G401.6 (cell line): ENCODE measurements around the gene ZSCAN16.
"Not testable (repeated sequence)": the region's sequence is repeated elsewhere in the genome, so short reads cannot be mapped to it uniquely, and the experiment has no call there.

Source experiments
- FAIRE-seq: peaks from 2 replicates; lab custom pipeline; 2012; peaks lifted over from hg19 to GRCh38; lab: Jason Lieb, UNC

Gene ZSCAN16

DNA sequence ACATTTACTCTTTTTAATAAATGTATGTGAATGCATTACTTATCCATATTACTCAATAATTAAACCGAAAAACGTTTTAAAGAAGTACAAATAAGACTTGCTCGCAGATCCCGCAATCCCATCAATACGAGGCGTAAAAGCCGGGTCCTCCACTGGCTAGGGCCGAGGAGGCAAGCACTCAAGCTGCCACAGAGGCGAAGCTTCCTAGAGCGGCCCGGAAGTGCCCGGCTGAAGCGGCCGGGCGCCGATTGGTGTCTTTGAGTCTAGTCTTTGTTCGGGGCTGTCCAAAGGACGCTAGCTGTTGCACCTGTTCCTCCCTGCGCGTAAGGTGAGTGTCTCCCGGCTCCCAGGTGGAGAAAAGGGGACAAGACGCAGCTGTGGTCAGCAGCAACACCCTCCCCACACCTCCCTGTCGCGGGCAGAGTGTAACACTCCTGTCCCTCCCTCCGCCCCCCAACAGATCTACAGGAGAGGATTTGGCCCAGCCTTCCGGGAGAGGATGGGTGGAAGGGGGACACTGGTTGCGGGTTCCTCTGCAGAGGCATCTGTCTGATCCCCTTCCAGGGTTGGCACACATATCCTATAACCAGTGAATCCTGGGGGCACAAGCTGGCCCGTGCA lies at the start of gene ZSCAN16:
TSS of gene ZSCAN16 (plus strand) at position 260 of the 621 bp plus-strand sequence. CDS start 835 bp downstream, outside the sequence.
- FAIRE-seq, result no peak

DNA sequence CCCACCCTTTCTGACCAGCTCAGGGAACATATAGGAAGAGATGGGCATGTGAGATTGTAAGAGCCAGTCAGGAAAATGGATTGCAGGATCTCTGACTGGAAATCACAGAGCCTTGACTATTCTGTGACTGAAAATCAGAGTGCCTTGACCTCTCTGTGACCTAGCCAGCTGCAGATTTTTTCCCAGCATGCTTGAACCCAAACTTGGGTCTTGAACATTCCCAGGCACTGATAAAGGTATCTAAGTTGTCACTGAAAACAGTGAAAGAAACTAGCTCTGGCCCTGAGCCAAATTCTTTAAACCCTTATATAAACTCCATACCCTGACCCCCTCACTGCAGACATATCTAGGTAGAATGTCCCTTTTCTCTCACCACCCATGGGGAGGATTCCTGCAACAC lies 46.4 kb upstream of the ZSCAN16 start:
- no peak for FAIRE-seq

DNA sequence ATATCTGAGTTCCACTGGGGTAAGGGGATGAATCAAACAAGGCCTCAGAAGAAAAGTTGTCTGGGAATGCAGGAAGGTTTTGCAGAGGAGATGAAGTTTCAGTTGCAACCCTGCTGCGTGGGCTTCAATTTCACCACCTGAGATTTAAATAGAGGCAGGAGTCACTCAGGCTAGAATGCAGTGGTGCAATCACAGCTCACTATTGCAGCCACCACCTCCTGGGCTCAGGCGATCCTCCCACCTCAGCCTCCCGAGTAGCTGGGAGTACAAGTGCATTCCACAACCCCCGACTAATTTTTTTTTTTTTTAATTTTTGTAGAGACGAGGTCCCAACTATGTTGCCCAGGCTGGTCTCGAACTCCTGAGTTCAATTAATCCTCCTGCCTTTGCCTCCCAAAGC lies 45.6 kb upstream of the ZSCAN16 start:
- FAIRE-seq, result no peak

DNA sequence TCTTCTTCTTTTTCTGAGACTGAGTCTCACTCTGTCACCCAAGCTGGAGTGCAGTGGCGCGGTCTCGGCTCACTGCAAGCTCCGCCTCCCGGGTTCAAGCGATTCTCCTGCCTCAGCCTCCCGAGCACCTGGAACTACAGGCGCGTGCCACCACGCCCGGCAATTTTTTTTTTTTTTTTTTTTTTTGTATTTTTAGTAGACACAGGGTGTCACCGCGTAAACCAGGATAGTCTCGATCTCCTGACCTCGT lies 44.1 kb upstream of the ZSCAN16 start, which contains the start of gene ZNF165:
TSS of gene ZNF165 (plus strand) at position 188 of the 250 bp plus-strand sequence. CDS start 4,913 bp downstream, outside the sequence.
- FAIRE-seq, result not testable (repeated sequence)

DNA sequence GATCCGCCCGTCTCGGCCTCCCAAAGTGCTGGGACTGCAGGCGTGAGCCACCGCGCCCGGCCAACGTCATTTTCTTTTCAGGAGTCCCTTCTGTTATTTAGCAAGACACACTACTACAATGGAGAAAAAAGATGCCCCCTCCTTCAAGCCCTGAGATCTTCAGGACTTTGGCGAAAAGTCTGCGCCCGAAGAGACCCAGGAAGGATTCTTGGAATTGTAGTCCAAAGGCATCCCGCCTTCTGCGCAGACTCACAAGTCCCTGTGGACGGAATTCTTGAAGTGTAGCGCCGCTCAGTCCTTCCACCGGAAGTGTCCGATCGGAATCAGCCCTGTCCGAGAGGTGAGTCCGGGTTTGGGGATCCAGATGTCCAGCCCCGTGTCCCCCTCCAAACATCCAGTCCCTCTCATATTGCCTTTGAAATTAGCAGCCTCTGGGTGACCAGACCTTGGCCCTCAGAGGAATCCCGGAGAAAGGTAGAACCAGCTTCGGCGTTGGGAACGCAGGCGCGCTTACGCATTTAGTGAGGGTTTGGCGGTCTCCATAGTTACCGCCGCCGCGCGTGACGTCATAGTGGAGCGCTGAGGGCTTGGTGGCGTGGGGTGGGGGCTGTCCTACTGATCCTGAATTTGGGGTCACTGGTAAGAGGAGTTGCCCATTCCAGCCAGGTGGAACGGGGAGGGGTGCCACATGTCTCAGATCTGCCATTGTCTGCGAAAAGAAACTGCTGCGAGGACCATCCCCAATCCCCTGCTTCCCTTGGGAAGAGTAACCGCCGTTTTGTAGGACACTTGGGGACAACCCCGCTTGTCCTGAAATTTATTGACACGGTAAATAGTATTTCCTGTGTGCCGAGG lies 43.6 kb upstream of the ZSCAN16 start:
- FAIRE-seq, result no peak

DNA sequence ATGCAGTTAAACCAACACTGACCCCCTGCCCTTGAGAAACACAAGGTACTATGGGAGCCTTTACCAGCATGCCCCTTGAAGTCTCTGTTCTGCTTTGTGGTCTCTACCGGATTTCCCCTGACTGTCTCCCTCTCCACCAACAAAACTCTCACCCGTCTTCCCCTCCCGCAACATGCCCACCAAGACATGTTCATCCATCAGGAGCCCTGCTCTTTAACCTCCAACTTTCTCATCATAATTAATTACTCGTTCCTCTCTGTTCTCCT lies 43.0 kb upstream of the ZSCAN16 start:
- no peak for FAIRE-seq

DNA sequence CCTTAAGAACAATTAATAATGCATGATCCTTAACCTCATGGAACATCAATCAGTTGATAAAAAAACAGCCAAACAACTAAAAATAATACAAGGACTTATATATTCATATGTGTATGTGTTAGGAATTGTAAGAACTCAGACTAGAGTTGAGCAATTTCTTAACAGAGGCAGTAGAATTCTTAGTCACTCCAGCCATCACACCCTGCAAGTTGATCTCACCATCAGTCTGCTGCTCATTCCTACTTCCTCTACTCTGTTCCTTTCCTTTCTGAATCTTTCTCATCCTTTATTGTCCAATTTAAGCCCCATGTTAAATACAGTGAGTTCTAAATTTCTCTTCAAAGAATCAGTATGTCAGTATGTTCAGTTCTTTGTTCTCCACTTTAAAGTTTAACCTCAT lies 41.5 kb upstream of the ZSCAN16 start:
- FAIRE-seq, result no peak

DNA sequence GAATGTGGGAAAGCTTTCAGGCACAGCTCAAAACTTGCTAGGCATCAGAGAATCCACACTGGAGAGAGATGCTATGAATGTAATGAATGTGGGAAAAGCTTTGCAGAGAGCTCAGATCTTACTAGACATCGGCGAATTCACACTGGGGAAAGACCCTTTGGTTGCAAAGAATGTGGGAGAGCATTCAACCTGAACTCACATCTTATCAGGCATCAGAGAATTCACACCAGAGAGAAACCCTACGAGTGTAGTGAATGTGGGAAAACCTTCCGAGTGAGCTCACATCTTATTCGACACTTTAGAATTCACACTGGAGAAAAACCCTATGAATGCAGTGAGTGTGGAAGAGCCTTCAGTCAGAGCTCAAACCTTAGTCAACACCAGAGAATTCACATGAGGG lies 35.4 kb upstream of the ZSCAN16 start:
- no peak for FAIRE-seq

DNA sequence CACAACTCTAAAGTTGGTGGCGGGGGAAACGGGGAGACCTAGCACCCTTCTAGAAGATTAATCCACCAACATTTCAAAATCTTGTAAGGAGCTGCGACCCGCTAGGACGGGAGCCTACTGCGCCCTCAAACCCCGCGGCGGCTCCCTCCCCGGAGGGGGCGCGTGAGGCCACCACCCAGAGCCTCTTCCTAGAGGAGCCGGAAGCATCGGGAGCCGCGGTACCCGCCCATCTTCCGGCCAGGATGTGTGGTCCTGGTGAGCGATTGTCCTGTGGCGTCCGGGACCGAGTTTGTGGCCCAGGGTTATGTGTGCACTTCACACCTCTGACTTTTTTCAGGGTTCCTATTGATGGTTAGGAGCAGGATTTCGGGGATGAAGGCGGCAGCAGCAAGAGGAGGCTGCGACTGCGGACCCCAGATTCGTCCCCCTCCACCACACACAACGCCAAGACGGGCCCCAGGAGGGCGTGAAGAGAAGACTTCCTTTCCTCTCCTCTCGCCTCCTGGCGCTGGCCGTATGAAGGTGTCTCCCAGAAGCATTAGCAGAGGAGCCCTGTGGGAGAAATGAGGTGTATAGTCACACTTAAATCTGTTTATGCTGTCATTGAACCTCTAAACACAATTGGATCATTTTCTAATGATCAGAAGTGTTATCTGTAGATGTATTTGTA lies 33.4 kb upstream of the ZSCAN16 start:
- FAIRE-seq, result no peak

DNA sequence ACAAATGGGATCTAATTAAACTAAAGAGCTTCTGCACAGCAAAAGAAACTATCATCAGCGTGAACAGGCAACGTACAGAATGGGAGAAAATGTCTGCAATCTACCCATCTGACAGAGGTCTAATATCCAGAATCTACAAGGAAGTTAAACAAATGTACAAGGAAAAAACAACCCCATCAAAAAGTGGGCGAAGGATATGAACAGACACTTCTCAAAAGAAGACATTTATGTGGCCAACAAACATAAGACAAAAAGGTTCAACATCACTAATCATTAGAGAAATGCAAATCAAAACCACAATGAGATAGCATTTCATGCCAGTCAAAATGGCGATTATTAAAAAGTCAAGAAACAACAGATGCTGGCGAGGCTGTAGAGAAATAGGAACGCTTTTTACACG lies 22.2 kb upstream of the ZSCAN16 start:
- FAIRE-seq, result not testable (repeated sequence)

DNA sequence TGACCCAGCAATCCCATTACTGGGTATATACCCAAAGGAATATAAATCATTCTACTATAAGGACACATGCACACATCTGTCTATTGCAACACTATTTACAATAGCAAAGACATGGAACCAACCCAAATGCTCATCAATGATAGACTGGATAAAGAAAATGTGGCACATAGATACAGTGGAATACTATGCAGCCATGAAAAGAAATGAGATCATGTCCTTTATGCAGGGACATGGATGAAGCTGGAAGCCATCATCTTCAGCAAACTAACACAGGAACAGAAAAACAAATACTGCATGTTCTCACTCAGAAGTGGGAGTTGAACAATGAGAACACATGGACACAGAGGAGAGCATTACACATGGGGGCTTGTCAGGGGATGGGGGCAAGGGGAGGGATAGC lies 21.7 kb upstream of the ZSCAN16 start:
- FAIRE-seq, result not testable (repeated sequence)

DNA sequence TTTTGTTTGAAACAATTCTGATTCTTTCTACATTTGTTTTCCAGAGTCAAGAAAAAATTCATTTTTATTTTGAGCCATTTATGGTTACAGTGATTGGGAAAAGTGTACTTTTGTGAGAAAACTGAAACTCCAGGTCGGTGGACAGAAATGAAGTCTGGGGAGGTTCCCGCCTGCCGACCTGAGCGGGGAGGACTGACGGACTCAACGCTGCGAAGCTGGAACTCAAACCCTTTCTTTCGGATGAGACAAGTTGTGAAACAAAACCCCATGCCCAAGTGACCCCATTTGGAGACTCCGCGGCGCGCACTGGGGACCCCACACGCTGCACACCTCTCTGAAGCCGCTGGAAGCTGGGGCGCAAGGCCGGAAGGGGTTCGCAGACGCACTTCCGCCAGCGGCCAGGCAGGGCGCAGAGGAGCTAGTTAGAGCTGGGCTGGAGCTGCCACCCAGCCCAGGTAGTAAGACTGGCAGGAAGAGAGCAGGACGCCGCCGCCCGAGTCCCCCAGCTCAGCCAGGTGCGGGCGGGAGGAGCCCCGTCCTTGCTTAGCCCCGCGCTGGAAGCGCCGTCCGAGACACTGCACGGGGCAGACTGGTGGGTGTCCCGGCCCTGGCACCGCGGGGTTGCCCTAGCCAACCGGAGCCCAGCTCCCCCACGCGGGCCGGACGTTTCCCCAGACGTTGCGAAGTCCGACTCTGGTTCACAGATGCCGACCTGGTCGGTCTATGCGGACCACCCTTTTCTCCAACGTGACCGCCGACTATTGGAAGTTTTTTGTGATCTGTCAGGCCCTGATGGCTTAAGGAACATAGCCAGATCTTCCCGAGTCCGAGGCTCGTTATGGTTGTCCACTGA lies 19.8 kb upstream of the ZSCAN16 start:
- FAIRE-seq, result no peak

DNA sequence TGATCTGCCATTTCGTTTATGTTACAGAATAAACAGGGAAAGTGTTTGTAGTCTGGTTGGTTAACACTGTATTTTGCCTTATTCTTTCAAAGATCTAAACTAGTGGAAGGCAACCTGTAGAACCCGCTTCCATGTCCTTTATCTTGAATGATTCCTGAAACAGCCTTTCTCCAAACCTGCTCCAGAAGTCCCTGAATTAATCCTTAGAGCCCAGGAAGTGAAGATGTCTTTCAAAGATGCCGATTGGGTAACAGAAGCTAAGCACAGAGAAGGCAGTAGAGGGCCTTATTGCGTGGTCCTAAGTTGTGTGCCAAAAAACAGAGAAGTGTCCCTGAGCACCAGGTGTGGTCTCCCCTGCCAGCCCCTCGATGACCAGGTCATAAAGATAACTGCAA lies 19.2 kb upstream of the ZSCAN16 start:
- no peak for FAIRE-seq

DNA sequence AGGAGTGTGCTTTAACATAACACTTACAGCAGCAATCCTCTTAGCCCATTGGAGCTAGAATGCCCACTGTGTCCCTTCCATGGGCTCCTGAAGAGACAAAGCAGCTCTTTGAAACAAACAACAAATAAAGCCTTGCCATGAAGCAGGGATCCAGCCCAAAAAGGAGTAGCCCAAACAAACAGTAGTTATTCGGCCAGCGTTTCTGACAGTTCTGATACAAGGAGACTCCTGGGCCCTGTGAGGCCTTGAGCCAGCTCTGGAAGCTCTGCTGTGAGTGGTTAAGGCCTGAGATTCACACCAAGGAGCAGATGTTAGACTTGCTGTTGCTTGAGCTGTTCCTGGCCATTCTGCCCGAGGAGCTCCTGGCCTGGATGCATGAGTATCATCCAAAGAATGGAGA lies 16.9 kb upstream of the ZSCAN16 start:
- no peak for FAIRE-seq

DNA sequence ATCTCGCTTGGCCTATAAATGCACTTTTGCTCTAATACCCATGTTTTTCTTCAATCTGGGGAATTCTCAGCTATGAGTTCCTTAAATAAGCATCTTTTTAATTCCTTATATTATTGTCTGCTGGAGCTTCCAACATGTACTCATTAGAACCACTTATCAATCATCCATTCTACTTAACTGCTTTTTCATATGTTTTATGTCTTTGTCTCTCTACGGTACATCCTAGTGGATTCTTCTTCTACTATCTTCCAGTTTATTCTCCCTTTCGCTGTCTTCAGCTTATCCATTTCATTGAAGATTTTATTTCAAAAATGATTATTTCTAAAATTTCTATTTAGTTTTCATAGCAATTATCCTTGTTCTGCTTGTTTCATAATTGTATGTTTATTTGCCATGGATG lies 12.4 kb upstream of the ZSCAN16 start:
- no peak for FAIRE-seq

DNA sequence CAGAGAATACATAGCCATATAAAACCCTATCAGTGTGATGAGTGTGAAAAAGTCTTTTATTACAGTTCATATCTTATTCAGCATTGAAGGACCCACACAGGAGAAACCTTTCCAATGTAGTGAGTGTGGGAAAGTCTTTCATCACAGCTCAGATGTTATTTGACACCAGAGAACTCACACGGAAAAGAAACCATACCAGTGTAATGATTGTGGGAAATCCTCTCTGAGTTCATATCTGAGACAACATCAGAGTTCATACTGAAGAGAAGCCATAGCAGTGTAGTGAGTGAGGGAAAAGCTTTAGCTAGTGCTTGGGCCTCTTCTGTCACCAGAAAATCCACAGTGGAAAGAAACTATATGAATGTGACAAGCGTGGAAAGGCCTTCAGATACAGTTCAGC lies 8.6 kb upstream of the ZSCAN16 start:
- FAIRE-seq, result no peak

DNA sequence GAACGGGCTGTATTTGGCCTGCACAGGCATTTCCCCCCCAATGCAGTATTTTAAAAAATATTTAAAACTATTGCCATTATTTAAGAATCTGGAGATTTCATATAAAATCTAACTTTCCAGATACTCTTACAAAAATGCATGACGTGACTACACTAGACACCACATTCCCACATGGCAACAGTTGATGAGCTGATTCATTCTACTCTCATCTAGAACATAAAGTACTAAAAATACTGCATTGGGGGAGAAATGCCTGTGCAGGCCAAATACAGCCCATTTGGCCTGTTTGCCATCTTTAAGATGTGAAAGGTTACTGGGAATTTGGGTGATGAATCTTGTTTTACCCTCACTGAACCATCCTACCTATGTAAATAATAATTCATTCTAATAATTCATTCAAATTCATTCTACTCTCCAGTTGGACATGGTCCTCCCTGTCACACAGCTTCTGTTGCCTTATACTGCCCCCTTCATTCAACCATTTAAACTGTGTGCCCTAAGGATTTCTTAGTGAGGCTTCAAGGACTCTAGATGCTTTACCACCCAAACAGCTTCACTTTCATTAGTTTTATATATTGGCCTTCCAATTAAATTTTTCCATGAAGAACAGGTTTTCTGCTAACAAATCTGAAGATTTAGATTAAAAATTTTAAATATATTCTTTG lies 6.9 kb upstream of the ZSCAN16 start:
- FAIRE-seq, result no peak

DNA sequence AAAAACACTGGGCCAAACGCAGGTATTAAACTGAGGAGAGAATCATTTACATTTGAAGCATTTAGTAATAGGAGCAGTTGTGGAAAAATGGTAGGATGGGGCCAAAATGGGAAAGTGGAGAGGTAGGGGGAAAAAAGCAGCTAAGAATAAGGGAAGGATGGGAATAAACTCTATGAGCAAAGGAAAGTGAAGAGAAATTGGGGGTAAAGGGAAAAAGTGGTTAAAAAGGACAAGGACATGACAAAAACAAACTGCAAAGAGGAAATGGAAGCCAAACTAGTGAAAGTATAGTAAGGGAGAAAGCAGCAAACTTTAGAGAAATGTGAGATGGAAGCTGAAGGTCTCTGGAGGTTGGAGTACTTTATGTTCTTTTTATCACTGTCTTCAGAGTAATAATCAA lies 6.2 kb upstream of the ZSCAN16 start:
- FAIRE-seq, result no peak

DNA sequence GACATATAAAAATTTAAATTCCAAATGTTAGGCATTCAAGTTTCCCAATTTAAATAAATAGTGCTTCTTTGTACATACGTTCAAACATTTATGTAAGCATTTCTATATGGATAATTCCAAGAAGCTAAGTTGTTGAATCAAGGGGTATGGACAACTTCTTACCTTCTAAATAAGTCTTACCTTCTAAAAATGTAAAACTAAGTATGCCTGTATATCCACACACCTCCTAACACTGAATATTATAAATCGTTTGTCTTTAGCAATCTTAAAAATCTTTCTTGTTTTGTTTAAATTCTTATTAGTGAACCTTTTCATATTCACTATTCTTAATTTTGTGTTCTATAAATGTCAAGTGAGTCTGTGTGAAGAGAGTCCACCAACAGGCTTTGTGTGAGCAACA lies 2.5 kb upstream of the ZSCAN16 start:
- FAIRE-seq, result no peak

DNA sequence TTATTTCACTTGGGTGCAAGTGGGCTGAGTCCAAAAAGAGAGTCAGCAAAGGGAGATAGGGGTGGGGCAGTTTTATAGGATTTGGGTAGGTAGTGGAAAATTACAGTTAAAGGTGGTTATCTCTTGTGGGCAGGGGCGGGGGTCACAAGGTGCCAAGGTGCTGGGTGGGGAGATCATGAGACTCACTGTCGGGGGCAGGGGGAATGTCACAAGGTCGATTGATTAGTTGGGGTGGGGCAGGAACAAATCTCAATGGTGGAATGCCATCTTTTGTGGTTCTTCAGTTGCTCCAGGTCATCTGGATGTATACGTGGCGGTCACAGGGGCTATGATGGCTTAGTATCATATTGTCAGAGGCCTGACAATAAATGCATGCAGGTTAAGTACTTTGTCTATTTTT lies 2.1 kb upstream of the ZSCAN16 start:
- not testable (repeated sequence) for FAIRE-seq

DNA sequence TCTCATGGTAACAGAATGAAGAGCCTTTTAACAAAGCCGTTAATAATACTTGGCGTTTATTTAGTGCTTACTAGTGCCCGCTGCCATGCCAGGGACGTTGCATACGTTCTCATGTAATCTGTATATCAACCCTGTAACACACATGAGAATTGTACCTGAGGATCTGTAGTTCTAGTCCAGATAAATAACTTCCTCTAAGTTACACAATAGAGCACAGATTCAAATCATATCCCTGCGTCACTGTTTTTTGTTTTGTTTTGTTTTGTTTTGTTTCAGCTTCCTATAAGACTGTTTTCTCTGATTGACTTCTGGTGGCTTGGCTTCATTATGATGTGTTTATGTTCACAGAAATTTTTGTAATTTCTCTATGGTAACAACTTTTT lies 553 bp downstream of the ZSCAN16 start:
- no peak for FAIRE-seq

DNA sequence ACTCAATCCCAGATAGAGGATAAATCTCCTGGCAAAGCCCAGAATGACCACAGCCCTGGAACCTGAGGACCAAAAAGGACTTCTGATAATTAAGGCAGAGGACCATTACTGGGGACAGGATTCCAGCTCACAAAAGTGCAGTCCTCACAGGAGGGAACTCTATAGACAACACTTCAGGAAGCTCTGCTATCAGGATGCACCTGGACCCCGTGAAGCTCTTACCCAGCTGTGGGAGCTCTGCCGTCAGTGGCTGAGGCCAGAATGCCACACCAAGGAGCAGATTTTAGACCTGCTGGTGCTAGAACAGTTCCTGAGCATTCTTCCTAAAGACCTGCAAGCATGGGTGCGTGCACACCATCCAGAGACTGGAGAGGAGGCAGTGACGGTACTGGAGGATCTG lies 992 bp downstream of the ZSCAN16 start:
- FAIRE-seq, result no peak
